K562 (cell line): ENCODE data around the gene KISS1R. TPM values are rescaled to one million over a fixed set of nuclear protein-coding genes. Genes with fewer than 3 reads are reported as not detected.
A peak's percentile ranks its signal among the peaks of the same experiment; 100 is the strongest.

Experiments
- ATAC-seq: fragments of 200-7000 bp; cut with Tn5 transposase; 3 replicates; pipeline ENCODE4 v1.9.1; 2020; ENCODE audit warnings: moderate library complexity
- BruUV-seq: library from RNA; stranded (reverse); fragments of 400-500 nt; replicated peaks from 2 replicates; lab custom pipeline; 2021; lab: Mats Ljungman, UMichigan
- CTCF ChIA-PET: fragments of 300-600 bp; formaldehyde crosslinking; extraction: SDS; loops from one replicate; lab custom pipeline; 2021; ENCODE audit warnings: low intra/inter-chr PET ratio; lab: Yijun Ruan, JAX
- POLR2A ChIA-PET: fragments of 300-600, 350-650 bp; sonication (Branson Sonifier 250); formaldehyde crosslinking; extraction: SDS; loops from one replicate; lab custom pipeline; 2021; ENCODE audit warnings: antibody characterized with exemption, inconsistent platforms; lab: Yijun Ruan, JAX
- DNase-seq, 4 experiments: peaks; one replicate each; pipeline versions ENCODE4 v3.0.0 to v3.0.0-alpha.2; 2011 to 2018; ENCODE audit warnings: low spot score in 3 of 4, mixed read lengths in 3 of 4; ENCODE audit errors: extremely low read depth in 1 of 4
- FAIRE-seq: peaks from 2 replicates; lab custom pipeline; 2011; peaks lifted over from hg19 to GRCh38; lab: Jason Lieb, UNC
- H2AFZ ChIP-seq: 2 replicates; pipeline ENCODE4 v1.6.0; 2011; ENCODE audit warnings: low read depth, low read length, control low read depth, inconsistent platforms
- H3K27ac ChIP-seq: fragments of 200-600 bp; 3 replicates; pipeline ENCODE4 v1.8.0; 2011; ENCODE audit warnings: low read depth, mild to moderate bottlenecking, control low read depth, inconsistent platforms, low read length, moderate library complexity, mixed read lengths; ENCODE audit errors: extremely low read depth
- H3K27me3 ChIP-seq, 2 experiments: fragments of 300-600 bp in 1 of 2; 2 replicates in 1 of 2; 3 replicates in 1 of 2; pipeline versions ENCODE4 v1.6.0 to v1.8.0; 2011; ENCODE audit warnings: inconsistent platforms in 2 of 2, low read length in 2 of 2, mild to moderate bottlenecking in 1 of 2, mixed read lengths in 1 of 2, moderate library complexity in 1 of 2; ENCODE audit not compliant: control insufficient read depth in 2 of 2, insufficient read depth in 2 of 2
- H3K36me3 ChIP-seq: fragments of 300-600 bp; 3 replicates; pipeline ENCODE4 v1.8.0; 2011; ENCODE audit warnings: mild to moderate bottlenecking, low read length, inconsistent platforms; ENCODE audit not compliant: control insufficient read depth, insufficient read depth
- H3K4me1 ChIP-seq, 2 experiments: fragments of 200-600 bp in 1 of 2; replicated peaks in 1 of 2; 2 replicates in 1 of 2; 3 replicates in 1 of 2; pipeline versions ENCODE4 v1.5.1 to v1.8.0; 2011; ENCODE audit warnings: inconsistent platforms in 2 of 2, low read length in 2 of 2, mild to moderate bottlenecking in 1 of 2, mixed read lengths in 1 of 2, moderate library complexity in 1 of 2; ENCODE audit not compliant: control insufficient read depth in 2 of 2, insufficient read depth in 2 of 2
- H3K4me2 ChIP-seq: 2 replicates; pipeline ENCODE4 v1.6.1; 2011; ENCODE audit warnings: low read length, control low read depth, inconsistent platforms, mixed read lengths; ENCODE audit not compliant: insufficient read depth
- H3K4me3 ChIP-seq: fragments of 200-600 bp; sonication (generic), shearing (Covaris generic); 2 replicates; pipeline ENCODE4 v1.5.1; 2016; ENCODE audit warnings: control low read depth, inconsistent platforms
- H3K79me2 ChIP-seq: fragments of 200-600 bp; 3 replicates; pipeline ENCODE4 v1.8.0; 2011; ENCODE audit warnings: low read length, inconsistent platforms; ENCODE audit not compliant: control insufficient read depth, insufficient read depth
- H3K9ac ChIP-seq, 2 experiments: 2 replicates each; pipeline versions ENCODE4 v1.6.0 to v1.6.1; 2011; ENCODE audit warnings: low read depth in 2 of 2, low read length in 2 of 2, control low read depth in 1 of 2, inconsistent platforms in 1 of 2, mild to moderate bottlenecking in 1 of 2, mixed read lengths in 1 of 2; ENCODE audit not compliant: insufficient read depth in 1 of 2
- H3K9me1 ChIP-seq: one replicate; pipeline ENCODE4 v1.6.0; 2011; ENCODE audit warnings: inconsistent platforms, mild to moderate bottlenecking, low read length, moderate library complexity; ENCODE audit not compliant: control insufficient read depth, insufficient read depth
- H3K9me3 ChIP-seq: replicated peaks from 2 replicates; pipeline ENCODE4 v1.5.1; 2011; ENCODE audit warnings: low read depth, low read length, inconsistent platforms; ENCODE audit not compliant: control insufficient read depth, insufficient read depth
- H4K20me1 ChIP-seq: replicated peaks from 2 replicates; pipeline ENCODE4 v1.6.1; 2011; ENCODE audit warnings: low read length, inconsistent platforms, mixed read lengths; ENCODE audit not compliant: control insufficient read depth, insufficient read depth
- EHMT2 ChIP-seq: fragments of 450-650 bp; IDR thresholded peaks from 2 replicates; pipeline ENCODE4 v1.6.1; 2018; ENCODE audit warnings: antibody characterized with exemption
- HMGN3 ChIP-seq: IDR thresholded peaks from 2 replicates; pipeline ENCODE4 v1.6.1; 2011; ENCODE audit warnings: borderline replicate concordance, low read depth, mild to moderate bottlenecking, mixed read lengths, low read length; ENCODE audit not compliant: insufficient read length; ENCODE audit errors: extremely low read depth
- HNRNPLL ChIP-seq: fragments of 200-400 bp; formaldehyde crosslinking; IDR thresholded peaks from 2 replicates; pipeline ENCODE4 v1.6.1; 2017; ENCODE audit warnings: low read length, low read depth, mild to moderate bottlenecking; ENCODE audit not compliant: poor library complexity, severe bottlenecking
- POLR2G ChIP-seq: fragments of 200-400 bp; formaldehyde crosslinking; IDR thresholded peaks from 2 replicates; pipeline ENCODE4 v1.6.1; 2017; ENCODE audit warnings: low read depth, mild to moderate bottlenecking, antibody characterized with exemption, low read length, moderate library complexity
- RBM22 ChIP-seq: fragments of 200-400 bp; formaldehyde crosslinking; IDR thresholded peaks from 2 replicates; pipeline ENCODE4 v1.6.1; 2018; ENCODE audit warnings: low read length, low read depth; ENCODE audit not compliant: poor library complexity, severe bottlenecking
- ZBTB7A ChIP-seq: IDR thresholded peaks from 2 replicates; pipeline ENCODE4 v1.6.1; 2011; ENCODE audit warnings: low read depth, mild to moderate bottlenecking, low read length, moderate library complexity, borderline replicate concordance; ENCODE audit not compliant: control insufficient read depth
- WGBS: fragments of 100-300 bp; shearing (Covaris generic); methylation state at CpG from one replicate; pipeline ENCODE4 v1.1.6; 2016; ENCODE audit warnings: low coverage, mixed read lengths; ENCODE audit not compliant: insufficient coverage; ENCODE audit errors: missing lambda C conversion rate; 5-methylcytosine and 5-hydroxymethylcytosine counted together
- in situ Hi-C: fragments of 300-500 bp; cut with MboI; formaldehyde crosslinking; loops from 4 replicates; pipeline ENCODE4 v1.15.0; 2018; ENCODE audit warnings: inconsistent platforms, mixed read lengths
- intact Hi-C: fragments of 100-400 bp; cut with micrococcal nuclease; formaldehyde crosslinking; loops from 2 replicates; pipeline ENCODE4 v1.14.2; 2022
- polyA plus RNA-seq, 8 experiments: library from polyadenylated mRNA; depleted of rRNA in 4 of 8; stranded (reverse) in 5 of 8; unstranded in 3 of 8; fragments of >200 nt; fragmentation: Nextera tagmentation in 2 of 8; fragmentation: Illumina TruSeq in 1 of 8; extraction: Ambion mirVana in 2 of 8; extraction: Trizol in 1 of 8; gene quantifications; 2 replicates each; pipeline versions ENCODE4 v1.2.1 to v1.2.3, GENCODE V29; 2011 to 2014; ENCODE audit warnings: inconsistent platforms in 1 of 8, missing spikeins in 1 of 8
- total RNA-seq, 7 experiments: library from RNA; depleted of rRNA in 6 of 7; stranded (reverse); fragments of >200 nt in 6 of 7; fragmentation: Illumina TruSeq in 2 of 7; extraction: Trizol in 2 of 7; gene quantifications; 2 replicates each; pipeline versions ENCODE4 v1.2.1 to v1.2.3, GENCODE V29; 2011 to 2021; ENCODE audit warnings: low replicate concordance in 1 of 7
- TF ChIP-seq, protein P1 (sequence below): fragments of 450-650 bp; formaldehyde crosslinking; IDR thresholded peaks from 2 replicates; pipeline ENCODE4 v1.4.0; 2020; ENCODE audit warnings: mild to moderate bottlenecking, moderate library complexity
- TF ChIP-seq, protein P2 (sequence below): fragments of 200-800 bp; sonication (Bioruptor generic); IDR thresholded peaks from 2 replicates; pipeline ENCODE4 v1.6.1; 2016; ENCODE audit warnings: missing genetic modification characterization, missing compliant biosample characterization
- TF ChIP-seq, protein P3 (sequence below): sonication (generic); formaldehyde crosslinking; IDR thresholded peaks from 2 replicates; pipeline ENCODE4 v1.8.1; 2023; ENCODE audit warnings: mild to moderate bottlenecking, missing genetic modification reagents

Gene KISS1R
- total and polyA plus RNA-seq, 9 of the 15 experiments (the other 6 are each of a cell fraction or from before 2014, with no cell fraction given) = 0.37 to 39.4 (median 2.0) TPM

DNA sequence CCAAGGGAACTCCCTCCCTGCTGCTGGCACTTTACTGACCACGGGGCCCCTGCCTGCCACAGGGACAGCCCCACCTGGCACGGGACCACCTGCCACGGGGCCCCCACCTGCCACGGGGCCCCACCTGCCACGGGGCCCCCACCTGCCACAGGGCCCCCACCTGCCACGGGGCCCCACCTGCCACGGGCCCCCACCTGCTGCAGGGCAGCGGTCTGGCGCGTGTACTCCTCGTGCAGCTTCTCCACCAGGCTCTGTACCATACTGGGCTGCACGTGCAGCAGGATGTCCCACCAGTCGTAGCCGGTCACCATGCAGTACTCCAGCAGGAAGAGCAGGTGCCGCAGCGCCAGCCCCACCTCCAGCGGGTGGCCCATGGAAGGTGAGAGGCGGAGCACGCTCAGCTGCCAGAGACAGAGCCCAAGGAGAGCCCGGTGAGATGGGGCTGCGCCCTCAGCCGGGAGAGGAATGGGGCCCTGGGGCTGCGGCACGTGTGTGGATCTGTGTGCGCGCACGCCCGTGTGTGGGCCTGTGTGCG lies 40.3 kb upstream of the KISS1R start:
- no peak for ATAC-seq
- H3K9me3 ChIP-seq = no peaks in the 10 kb centered on the region
- no peaks in the 10 kb centered on the region; the same call in none of the 2 replicates for H4K20me1 ChIP-seq
- BruUV-seq = no TSS peak
- no peaks in the 10 kb centered on the region for H3K9me1 ChIP-seq
- CTCF ChIA-PET = no interaction called here
- 93% methylated on average over 25 of the region's 29 CpGs for WGBS
- DNase-seq = peak in 1 of 4 experiments; percentile 7
- FAIRE-seq = no peak
- H3K4me1 ChIP-seq = peaks cover 10 to 45% of the 10 kb centered on the region in 2 experiments
- POLR2A ChIA-PET = interaction anchor here (0.7 kb wide), 1 partner anchor 369 kb away, joined by 3 read pairs; no protein-coding TSS in a partner anchor
- H3K36me3 ChIP-seq = peaks cover 56% of the 10 kb centered on the region; the same call in 2 of the 3 replicates
- no peak overlapping the region for H3K4me3 ChIP-seq
- no peak overlapping the region for H3K27ac ChIP-seq
- intact Hi-C loops (no loop called here), in situ Hi-C loops (no loop called here)
- H3K4me2 ChIP-seq = no peak overlapping the region
- no peak overlapping the region for H2AFZ ChIP-seq
- peak overlapping the region in 1 of 2 experiments; percentile 35; a peak in 2 of 4 replicates for H3K9ac ChIP-seq
- H3K27me3 ChIP-seq = no peaks in the 10 kb centered on the region
- TF ChIP-seq RBM22 = peak; percentile 4
- no peak for TF ChIP-seq EHMT2
- TF ChIP-seq, protein P1, sequence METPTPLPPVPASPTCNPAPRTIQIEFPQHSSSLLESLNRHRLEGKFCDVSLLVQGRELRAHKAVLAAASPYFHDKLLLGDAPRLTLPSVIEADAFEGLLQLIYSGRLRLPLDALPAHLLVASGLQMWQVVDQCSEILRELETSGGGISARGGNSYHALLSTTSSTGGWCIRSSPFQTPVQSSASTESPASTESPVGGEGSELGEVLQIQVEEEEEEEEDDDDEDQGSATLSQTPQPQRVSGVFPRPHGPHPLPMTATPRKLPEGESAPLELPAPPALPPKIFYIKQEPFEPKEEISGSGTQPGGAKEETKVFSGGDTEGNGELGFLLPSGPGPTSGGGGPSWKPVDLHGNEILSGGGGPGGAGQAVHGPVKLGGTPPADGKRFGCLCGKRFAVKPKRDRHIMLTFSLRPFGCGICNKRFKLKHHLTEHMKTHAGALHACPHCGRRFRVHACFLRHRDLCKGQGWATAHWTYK (CRISPR knock-in tag) = peak; percentile 90; the same call in 1 of the 2 replicates
- TF ChIP-seq, protein P2, sequence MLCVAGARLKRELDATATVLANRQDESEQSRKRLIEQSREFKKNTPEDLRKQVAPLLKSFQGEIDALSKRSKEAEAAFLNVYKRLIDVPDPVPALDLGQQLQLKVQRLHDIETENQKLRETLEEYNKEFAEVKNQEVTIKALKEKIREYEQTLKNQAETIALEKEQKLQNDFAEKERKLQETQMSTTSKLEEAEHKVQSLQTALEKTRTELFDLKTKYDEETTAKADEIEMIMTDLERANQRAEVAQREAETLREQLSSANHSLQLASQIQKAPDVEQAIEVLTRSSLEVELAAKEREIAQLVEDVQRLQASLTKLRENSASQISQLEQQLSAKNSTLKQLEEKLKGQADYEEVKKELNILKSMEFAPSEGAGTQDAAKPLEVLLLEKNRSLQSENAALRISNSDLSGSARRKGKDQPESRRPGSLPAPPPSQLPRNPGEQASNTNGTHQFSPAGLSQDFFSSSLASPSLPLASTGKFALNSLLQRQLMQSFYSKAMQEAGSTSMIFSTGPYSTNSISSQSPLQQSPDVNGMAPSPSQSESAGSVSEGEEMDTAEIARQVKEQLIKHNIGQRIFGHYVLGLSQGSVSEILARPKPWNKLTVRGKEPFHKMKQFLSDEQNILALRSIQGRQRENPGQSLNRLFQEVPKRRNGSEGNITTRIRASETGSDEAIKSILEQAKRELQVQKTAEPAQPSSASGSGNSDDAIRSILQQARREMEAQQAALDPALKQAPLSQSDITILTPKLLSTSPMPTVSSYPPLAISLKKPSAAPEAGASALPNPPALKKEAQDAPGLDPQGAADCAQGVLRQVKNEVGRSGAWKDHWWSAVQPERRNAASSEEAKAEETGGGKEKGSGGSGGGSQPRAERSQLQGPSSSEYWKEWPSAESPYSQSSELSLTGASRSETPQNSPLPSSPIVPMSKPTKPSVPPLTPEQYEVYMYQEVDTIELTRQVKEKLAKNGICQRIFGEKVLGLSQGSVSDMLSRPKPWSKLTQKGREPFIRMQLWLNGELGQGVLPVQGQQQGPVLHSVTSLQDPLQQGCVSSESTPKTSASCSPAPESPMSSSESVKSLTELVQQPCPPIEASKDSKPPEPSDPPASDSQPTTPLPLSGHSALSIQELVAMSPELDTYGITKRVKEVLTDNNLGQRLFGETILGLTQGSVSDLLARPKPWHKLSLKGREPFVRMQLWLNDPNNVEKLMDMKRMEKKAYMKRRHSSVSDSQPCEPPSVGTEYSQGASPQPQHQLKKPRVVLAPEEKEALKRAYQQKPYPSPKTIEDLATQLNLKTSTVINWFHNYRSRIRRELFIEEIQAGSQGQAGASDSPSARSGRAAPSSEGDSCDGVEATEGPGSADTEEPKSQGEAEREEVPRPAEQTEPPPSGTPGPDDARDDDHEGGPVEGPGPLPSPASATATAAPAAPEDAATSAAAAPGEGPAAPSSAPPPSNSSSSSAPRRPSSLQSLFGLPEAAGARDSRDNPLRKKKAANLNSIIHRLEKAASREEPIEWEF (CRISPR knock-in tag) = no peak
- TF ChIP-seq, protein P3, sequence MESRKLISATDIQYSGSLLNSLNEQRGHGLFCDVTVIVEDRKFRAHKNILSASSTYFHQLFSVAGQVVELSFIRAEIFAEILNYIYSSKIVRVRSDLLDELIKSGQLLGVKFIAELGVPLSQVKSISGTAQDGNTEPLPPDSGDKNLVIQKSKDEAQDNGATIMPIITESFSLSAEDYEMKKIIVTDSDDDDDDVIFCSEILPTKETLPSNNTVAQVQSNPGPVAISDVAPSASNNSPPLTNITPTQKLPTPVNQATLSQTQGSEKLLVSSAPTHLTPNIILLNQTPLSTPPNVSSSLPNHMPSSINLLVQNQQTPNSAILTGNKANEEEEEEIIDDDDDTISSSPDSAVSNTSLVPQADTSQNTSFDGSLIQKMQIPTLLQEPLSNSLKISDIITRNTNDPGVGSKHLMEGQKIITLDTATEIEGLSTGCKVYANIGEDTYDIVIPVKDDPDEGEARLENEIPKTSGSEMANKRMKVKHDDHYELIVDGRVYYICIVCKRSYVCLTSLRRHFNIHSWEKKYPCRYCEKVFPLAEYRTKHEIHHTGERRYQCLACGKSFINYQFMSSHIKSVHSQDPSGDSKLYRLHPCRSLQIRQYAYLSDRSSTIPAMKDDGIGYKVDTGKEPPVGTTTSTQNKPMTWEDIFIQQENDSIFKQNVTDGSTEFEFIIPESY (CRISPR knock-in tag) = peak; percentile 64
- peak; percentile 61; the same call in 1 of the 2 replicates for TF ChIP-seq POLR2G
- 0 out of 2 replicates have a peak, but pooled peaks have one; percentile 32 for TF ChIP-seq ZBTB7A
- no peak for TF ChIP-seq HNRNPLL
- TF ChIP-seq HMGN3 = peak; percentile 34
- no peaks in the 10 kb centered on the region for H3K79me2 ChIP-seq
